SK-N-SH (cell line): ENCODE results near the gene VAV1. TPM values are rescaled to one million over a fixed set of nuclear protein-coding genes. Genes with fewer than 3 reads are reported as not detected.
"Not testable (repeated sequence)": the region's sequence is repeated elsewhere in the genome, so short reads cannot be mapped to it uniquely, and the experiment has no call there.

Experiments
- CTCF ChIA-PET: fragments of 300-600, 350-600 bp; formaldehyde crosslinking; extraction: SDS; loops from one replicate; lab custom pipeline; 2021; lab: Yijun Ruan, JAX
- POLR2A ChIA-PET: fragments of 350-600 bp; sonication (Branson Sonifier 250); formaldehyde crosslinking; extraction: SDS; loops from one replicate; lab custom pipeline; 2020; ENCODE audit warnings: antibody characterized with exemption, inconsistent platforms; lab: Yijun Ruan, JAX
- DNase-seq: peaks from one replicate; pipeline ENCODE4 v3.0.0; 2012
- H2AFZ ChIP-seq: fragments of 200-600 bp; sonication (generic); 2 replicates; pipeline ENCODE4 v1.8.1; 2016; ENCODE audit warnings: antibody characterized with exemption, mild to moderate bottlenecking, low read depth
- H3F3A ChIP-seq: fragments of 200-600 bp; sonication (generic); replicated peaks from 2 replicates; pipeline ENCODE3; 2016; ENCODE audit warnings: antibody characterized with exemption, mild to moderate bottlenecking; ENCODE audit not compliant: insufficient read depth
- H3K27ac ChIP-seq, 2 experiments: fragments of 200-500 bp in 1 of 2; fragments of 200-600 bp in 1 of 2; sonication (Bioruptor generic) in 1 of 2; sonication (generic), shearing (Covaris generic) in 1 of 2; 2 replicates each; pipeline versions ENCODE4 v1.5.1 to v1.6.1; 2014 to 2016; ENCODE audit warnings: low read depth in 2 of 2, inconsistent platforms in 1 of 2, low read length in 1 of 2, mild to moderate bottlenecking in 1 of 2, mixed read lengths in 1 of 2
- H3K27me3 ChIP-seq: fragments of 200-600 bp; sonication (generic), shearing (Covaris generic); 2 replicates; pipeline ENCODE4 v1.6.1; 2016; ENCODE audit warnings: mixed run types; ENCODE audit not compliant: insufficient read depth
- H3K36me3 ChIP-seq, 2 experiments: fragments of 200-500 bp in 1 of 2; fragments of 200-600 bp in 1 of 2; sonication (Bioruptor generic) in 1 of 2; sonication (generic) in 1 of 2; replicated peaks in 1 of 2; 2 replicates each; pipeline versions ENCODE3 to v1.5.1; 2014 to 2016; ENCODE audit warnings: low read length in 1 of 2, mild to moderate bottlenecking in 1 of 2; ENCODE audit not compliant: insufficient read depth in 2 of 2, control insufficient read depth in 1 of 2
- H3K4me1 ChIP-seq, 2 experiments: fragments of 200-500 bp in 1 of 2; fragments of 200-600 bp in 1 of 2; sonication (Bioruptor generic) in 1 of 2; sonication (generic), shearing (Covaris generic) in 1 of 2; 2 replicates each; pipeline versions ENCODE4 v1.5.1 to v1.6.1; 2014 to 2016; ENCODE audit warnings: low read depth in 1 of 2, low read length in 1 of 2, mixed run types in 1 of 2; ENCODE audit not compliant: insufficient read depth in 2 of 2, control insufficient read depth in 1 of 2
- H3K4me2 ChIP-seq: fragments of 200-600 bp; sonication (generic), shearing (Covaris generic); 2 replicates; pipeline ENCODE4 v1.6.1; 2017; ENCODE audit warnings: mixed run types
- H3K4me3 ChIP-seq, 2 experiments: fragments of 200-500 bp in 1 of 2; fragments of 200-600 bp in 1 of 2; sonication (Bioruptor generic) in 1 of 2; sonication (generic), shearing (Covaris generic) in 1 of 2; 2 replicates each; pipeline versions ENCODE4 v1.5.1 to v1.8.1; 2014 to 2016; ENCODE audit warnings: low read depth in 2 of 2, inconsistent platforms in 1 of 2, low read length in 1 of 2, mild to moderate bottlenecking in 1 of 2, mixed read lengths in 1 of 2, moderate library complexity in 1 of 2
- H3K79me2 ChIP-seq: fragments of 200-600 bp; sonication (generic); 2 replicates; pipeline ENCODE4 v1.8.1; 2017; ENCODE audit warnings: mild to moderate bottlenecking; ENCODE audit not compliant: insufficient read depth
- H3K9ac ChIP-seq: fragments of 200-600 bp; sonication (generic); 2 replicates; pipeline ENCODE4 v1.6.1; 2017; ENCODE audit warnings: mixed run types
- H3K9me2 ChIP-seq: fragments of 200-600 bp; sonication (generic); 2 replicates; pipeline ENCODE4 v1.6.1; 2017; ENCODE audit warnings: mixed run types
- H3K9me3 ChIP-seq: fragments of 200-600 bp; sonication (generic); 2 replicates; pipeline ENCODE4 v1.6.1; 2017; ENCODE audit warnings: mixed run types, mild to moderate bottlenecking, moderate library complexity
- H4K20me1 ChIP-seq: fragments of 200-600 bp; sonication (generic); 2 replicates; pipeline ENCODE4 v1.6.1; 2017; ENCODE audit warnings: mild to moderate bottlenecking, mixed run types; ENCODE audit not compliant: insufficient read depth
- CTCF ChIP-seq: fragments of 200-600 bp; sonication (generic); IDR thresholded peaks from 2 replicates; pipeline ENCODE4 v1.6.1; 2017; ENCODE audit warnings: antibody characterized with exemption, mild to moderate bottlenecking, moderate library complexity
- FOXJ3 ChIP-seq: sonication (generic); formaldehyde crosslinking; IDR thresholded peaks from 2 replicates; pipeline ENCODE4 v1.5.1; 2020; ENCODE audit warnings: mild to moderate bottlenecking, missing genetic modification reagents
- FOXM1 ChIP-seq: IDR thresholded peaks from 2 replicates; pipeline ENCODE4 v1.4.0; 2012; ENCODE audit warnings: low read depth, mild to moderate bottlenecking
- GABPA ChIP-seq: IDR thresholded peaks from 2 replicates; pipeline ENCODE4 v1.4.0; 2012; ENCODE audit warnings: low read depth, mild to moderate bottlenecking
- PBX3 ChIP-seq: IDR thresholded peaks from 2 replicates; pipeline ENCODE4; 2012
- POLR2AphosphoS5 ChIP-seq: IDR thresholded peaks from 2 replicates; pipeline ENCODE4 v1.6.1; 2012; ENCODE audit warnings: low read depth, low read length
- RCOR1 ChIP-seq: fragments of 150-350 bp; IDR thresholded peaks from 2 replicates; pipeline ENCODE4 v1.6.1; 2017; ENCODE audit warnings: antibody characterized with exemption, low read length
- RFX5 ChIP-seq: IDR thresholded peaks from 2 replicates; pipeline ENCODE4 v1.6.1; 2012; ENCODE audit warnings: mild to moderate bottlenecking, improper control_type of control experiment, low read length
- TEAD4 ChIP-seq: IDR thresholded peaks from 2 replicates; pipeline ENCODE4 v1.4.0; 2012; ENCODE audit warnings: mild to moderate bottlenecking, borderline replicate concordance; ENCODE audit not compliant: insufficient read depth
- ZBTB33 ChIP-seq: IDR thresholded peaks from 2 replicates; pipeline ENCODE4 v1.4.0; 2012; ENCODE audit warnings: low read depth, borderline replicate concordance
- WGBS: methylation state at CpG from one replicate; pipeline ENCODE4 v1.1.6; 2017; ENCODE audit warnings: low lambda C conversion rate; 5-methylcytosine and 5-hydroxymethylcytosine counted together
- polyA plus RNA-seq, 3 experiments: library from polyadenylated mRNA; depleted of rRNA; stranded (reverse); fragments of >200 nt; gene quantifications; 2 replicates each; pipeline ENCODE4 v1.2.3, GENCODE V29; 2012

Gene VAV1
- polyA plus RNA-seq, 1 of the 3 experiments (the other 2 are of a cell fraction), result 0.02 TPM

GRCh38 chr19:6774821-6775707 lies 2.6 kb downstream of the VAV1 start:
- no peaks in the 10 kb centered on the region for H3K36me3 ChIP-seq
- ChIA-PET POLR2A (interaction anchor here (0.6 kb wide), 1 partner anchor 1000 kb away, joined by 4 read pairs; no protein-coding TSS in a partner anchor), CTCF (interaction anchor here (1.6 kb wide), 1 partner anchor 89 kb away, joined by 4 read pairs; no protein-coding TSS in a partner anchor)
- no peaks in the 10 kb centered on the region for H3K9me2 ChIP-seq
- DNase-seq, result no peak
- no peak overlapping the region for H3K4me3 ChIP-seq
- H3F3A ChIP-seq, result no peaks in the 10 kb centered on the region
- no peaks in the 10 kb centered on the region for H3K79me2 ChIP-seq
- TF ChIP-seq GABPA (no peak), FOXJ3 (CRISPR knock-in tag) (no peak), FOXM1 (no peak), TEAD4 (no peak), RFX5 (no peak), POLR2AphosphoS5 (no peak), CTCF (no peak), PBX3 (no peak), ZBTB33 (no peak), RCOR1 (no peak)
- H4K20me1 ChIP-seq, result no peaks in the 10 kb centered on the region
- peaks cover 6% of the 10 kb centered on the region; the same call in 1 of the 2 replicates for H3K27me3 ChIP-seq
- H3K4me1 ChIP-seq, result no peaks in the 10 kb centered on the region
- no peak overlapping the region for H3K9ac ChIP-seq
- no peak overlapping the region for H2AFZ ChIP-seq
- H3K27ac ChIP-seq, result no peak overlapping the region
- no peaks in the 10 kb centered on the region for H3K9me3 ChIP-seq
- H3K4me2 ChIP-seq, result no peak overlapping the region
- 13% methylated on average over 11 of the region's 11 CpGs for WGBS

GRCh38 chr19:6776045-6776444 lies 3.5 kb downstream of the VAV1 start:
- H3K36me3 ChIP-seq, H3K9me3 ChIP-seq, POLR2A ChIA-PET, H3K27ac ChIP-seq, H3K4me2 ChIP-seq, H2AFZ ChIP-seq, H3F3A ChIP-seq, H3K9me2 ChIP-seq, H3K4me1 ChIP-seq, H3K4me3 ChIP-seq, DNase-seq, H3K27me3 ChIP-seq, H3K9ac ChIP-seq, H4K20me1 ChIP-seq, H3K79me2 ChIP-seq, CTCF ChIA-PET: not testable (repeated sequence)
